Activated CD4-positive, alpha-beta T cell treated with anti-CD3 and anti-CD28 coated beads, Interleukin-2, amount 50 U/mL, for 16 hours (primary cell): ENCODE data around the gene NUB1.

Source experiments
- DNase-seq: peaks from one replicate; pipeline ENCODE4 v3.0.0-alpha.2; 2020

Gene NUB1

DNA sequence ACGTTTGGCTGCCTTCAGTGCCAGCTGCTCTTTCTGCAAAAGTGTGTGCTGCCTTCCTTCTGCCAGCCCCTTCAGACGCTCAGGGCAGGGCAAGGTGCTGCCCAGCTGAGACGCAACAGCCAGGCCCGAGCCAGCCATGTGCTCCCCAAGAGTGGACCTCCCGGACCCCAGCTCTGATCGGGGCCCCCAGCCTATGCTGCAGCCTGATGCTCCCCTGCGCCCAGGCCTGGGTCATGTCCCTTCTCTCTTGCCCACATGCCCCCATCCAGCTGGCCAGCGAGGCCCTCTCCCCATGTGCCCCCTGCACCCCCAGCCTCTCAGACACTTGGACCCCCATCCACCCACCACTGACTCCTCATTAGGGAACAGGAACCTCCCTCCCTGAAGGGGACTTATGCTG, 50.4 kb downstream of the NUB1 start:
- no peak for DNase-seq

DNA sequence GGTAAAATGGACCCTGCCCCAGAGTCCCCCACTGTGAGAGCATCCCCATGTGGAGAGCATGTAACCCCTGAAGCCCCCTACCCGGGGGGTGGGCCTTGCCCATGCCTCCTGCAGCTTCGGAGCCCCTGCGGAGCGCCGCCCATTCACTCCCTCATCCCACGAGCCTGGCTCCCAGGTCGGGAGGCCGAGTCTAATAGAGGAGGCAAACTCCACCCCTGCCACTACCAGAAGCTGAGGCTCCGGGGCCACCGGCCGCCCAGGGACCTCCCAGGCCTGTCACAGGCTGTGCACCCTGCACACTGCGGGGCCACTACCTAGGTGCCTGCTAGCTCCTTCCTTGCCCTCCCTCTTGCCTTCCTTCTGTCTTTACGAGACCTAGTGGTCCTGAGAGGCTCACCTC, 50.8 kb downstream of the NUB1 start:
- no peak for DNase-seq

DNA sequence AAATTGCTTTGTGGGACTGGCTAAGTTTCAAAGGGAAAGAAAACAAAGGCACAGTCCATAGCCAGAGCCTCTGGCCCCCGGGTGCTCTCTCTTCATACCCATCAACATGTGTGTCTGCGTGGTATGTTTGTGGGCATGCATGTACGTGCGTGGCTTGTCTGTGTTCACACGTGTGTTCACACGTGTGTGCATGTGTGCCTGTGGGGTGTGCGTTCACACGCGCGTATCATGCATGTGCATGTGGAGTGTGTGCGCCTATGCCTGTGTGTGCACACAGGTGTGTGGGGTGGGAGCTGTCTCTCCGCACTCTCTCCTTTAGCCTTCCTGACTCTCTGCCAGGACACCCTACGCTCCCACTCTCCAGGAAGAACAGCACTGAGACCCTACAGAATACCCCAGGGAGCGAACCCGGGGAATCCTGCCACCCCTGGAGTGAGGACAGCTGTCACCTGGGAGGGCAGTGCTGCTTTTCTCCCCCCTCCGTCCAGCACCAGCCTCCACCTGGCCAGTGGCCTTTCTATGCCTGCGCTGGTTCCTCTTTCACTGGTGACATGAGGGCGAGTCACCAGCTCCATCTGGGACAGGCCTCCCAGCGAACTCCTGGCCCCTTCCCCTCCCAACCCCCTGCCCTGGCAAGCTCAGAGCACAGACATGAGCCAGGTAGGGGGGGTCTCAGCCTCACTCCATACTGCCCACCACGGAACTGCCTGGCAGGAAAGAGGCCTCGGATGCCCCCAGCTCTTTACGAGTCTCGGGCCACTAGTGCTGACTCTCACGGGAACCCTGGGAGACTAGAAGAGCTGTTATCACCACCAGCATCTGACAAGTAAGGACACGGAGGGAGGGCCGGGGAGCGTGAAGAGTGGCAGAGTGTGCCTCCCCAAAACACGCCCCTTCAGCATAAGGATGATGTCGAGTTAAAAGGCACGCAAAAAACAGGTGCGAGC, 51.7 kb downstream of the NUB1 start:
- DNase-seq, result no peak

DNA sequence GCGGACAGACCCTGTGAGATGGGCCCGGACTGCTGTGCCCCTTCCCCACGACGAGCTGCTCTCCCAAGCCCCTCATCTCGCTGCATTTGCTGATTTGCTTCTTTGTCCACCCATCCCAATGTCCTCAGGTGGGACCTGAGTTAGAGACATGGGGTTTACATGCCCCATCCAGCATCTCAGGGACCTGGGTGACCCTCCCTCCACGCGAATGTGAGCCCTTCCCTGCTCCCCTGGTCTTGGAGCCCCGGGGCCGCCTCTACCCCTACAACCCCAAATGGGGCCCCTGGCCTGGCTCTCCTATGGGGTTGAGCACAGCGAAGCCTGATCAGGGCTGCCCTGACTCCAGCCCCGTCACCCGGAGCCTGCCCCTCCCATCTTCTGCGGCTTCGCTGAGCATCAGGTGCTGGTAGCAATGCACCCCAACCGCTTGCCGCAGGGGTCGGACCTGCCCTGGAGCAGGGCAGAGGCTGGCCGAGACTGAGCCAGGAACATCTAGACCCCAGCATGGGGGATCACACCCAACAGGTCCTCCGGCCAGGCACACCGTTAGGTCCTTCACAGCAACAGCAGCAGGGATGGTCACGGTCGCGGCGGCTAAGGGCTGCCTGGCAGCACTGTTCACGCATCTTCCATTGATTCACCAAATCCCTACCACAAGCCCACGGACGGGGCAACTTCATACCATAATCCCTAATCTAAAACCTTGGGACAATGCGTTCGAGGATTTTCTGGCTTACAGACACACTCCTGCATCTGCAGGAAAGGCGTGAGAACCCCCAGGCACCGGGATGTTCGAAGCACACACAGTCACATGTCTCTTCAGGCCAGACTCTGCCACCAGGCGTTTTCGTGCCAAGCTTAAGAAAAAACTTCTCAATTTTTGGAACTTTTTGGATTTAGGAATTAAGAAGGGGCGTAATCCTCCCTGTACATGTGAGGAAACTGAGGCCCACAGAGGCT, 52.7 kb downstream of the NUB1 start:
- no peak for DNase-seq

DNA sequence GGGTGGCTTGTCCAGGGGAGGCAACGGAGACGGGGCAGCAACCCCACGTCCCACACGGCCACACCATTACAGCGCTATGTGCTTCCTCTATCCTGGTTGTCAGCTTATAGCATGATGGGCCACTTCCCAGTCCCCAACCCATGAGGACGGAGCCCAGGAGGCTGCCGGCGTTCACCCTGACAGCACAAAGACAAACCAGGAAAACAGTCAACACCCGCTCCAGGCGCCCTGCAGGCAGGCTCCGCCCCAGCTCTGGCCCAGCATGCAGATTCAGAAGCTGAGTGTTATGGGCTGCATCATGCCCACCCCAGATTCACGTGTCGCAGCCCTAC, 53.4 kb downstream of the NUB1 start:
- no peak for DNase-seq

DNA sequence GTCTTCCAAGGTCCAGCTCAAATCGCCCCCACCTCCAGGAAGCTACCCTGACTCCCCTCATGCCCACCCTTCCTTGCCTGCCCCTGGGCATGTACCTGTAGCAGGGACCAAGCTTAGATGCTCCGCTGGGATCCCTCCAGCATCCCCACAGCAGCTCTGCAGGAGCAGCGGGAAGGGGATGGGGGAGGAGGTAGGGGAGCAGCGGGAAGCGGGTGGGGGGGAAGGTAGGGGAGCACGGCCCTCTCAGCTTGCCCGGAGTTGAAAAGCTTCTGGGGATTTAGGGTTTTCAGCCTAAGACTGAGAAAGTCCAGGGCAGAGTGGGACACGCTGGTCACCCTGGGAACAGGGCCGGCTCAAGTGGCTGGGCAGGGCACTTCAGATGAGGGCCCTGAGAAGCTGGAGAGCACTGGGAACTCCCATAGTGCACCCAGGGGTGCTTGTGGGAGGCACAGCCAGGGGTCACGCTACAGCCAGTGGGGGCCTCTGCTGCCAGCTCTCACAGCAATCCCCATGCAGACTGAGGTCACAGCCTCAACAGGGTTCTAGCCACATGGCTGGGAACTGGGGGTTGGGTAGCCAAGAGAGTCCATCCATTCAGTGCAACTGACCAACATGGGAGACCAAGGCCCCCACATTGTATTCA, 54.8 kb downstream of the NUB1 start:
- no peak for DNase-seq

DNA sequence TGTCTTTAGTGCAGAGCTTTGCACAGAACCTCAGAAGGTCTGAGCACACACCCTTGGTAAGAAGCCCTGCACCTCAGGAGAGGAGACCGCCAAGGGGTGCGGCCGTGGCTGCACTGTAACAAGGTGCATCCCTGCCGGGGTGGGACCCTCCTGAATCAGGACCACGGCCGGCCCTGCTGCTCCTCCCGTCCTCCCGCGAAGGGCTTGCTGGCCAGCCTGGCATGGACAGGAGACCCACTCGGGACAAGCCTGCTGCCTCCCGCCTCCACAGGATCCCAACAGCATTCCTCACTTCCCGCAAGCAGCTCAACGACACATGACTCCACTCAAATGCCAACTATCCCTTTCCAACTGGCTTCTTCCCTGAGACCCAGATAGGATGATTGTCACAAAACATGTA, 55.4 kb downstream of the NUB1 start:
- no peak for DNase-seq

DNA sequence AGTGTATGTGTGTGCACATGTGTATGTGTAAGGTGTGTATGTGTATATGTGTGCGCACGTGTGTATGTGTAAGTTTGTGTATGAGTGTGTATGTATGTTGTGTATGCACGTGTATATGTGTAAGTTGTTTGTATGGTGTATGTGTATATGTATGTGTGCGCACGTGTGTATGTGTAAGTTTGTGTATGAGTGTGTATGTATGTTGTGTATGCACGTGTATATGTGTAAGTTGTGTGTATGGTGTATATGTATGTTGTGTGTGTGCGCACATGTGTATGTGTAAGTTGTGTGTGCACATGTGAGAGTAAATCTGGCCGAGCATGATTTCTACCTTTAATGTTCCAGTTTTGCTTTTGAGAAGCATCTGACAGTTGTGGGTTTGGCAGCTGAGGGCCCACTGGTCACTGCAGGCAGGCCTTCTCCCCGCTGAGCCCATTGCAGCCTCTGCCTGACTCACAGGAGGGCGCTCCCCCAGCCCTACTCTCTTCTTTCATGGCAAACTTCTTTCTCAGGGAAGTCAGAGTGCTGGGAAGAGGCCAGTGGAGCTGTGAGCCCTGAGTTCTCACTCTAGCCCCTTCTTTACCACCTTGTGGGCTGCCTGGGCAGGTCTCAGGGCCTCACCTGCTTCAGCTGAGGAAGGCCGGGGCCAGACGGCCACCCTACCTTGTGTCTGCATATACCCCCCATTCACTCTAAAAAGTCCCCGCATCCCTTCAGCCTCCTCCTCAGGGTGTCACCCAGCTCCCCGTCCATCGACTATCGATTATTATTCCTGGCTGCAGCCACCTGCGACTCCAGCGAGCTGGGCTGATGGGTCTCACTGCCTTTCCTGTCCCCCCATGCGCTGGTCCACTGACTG, 57.1 kb downstream of the NUB1 start:
- no peak for DNase-seq

DNA sequence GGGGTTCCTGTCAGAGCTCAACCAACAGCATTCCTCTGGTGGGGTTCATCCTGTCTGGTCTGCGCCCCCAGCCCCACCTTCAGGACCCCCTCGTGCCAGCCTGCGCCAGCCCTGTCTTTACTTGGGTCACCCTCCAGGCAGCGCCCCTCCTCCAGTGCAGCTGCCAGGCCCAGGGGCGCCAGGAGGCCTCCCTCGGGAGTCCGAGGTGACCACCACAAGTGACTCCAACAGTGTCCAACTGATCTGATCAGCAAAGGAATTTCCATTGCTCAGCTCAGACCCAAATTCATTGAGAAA, 57.6 kb downstream of the NUB1 start:
- no peak for DNase-seq

DNA sequence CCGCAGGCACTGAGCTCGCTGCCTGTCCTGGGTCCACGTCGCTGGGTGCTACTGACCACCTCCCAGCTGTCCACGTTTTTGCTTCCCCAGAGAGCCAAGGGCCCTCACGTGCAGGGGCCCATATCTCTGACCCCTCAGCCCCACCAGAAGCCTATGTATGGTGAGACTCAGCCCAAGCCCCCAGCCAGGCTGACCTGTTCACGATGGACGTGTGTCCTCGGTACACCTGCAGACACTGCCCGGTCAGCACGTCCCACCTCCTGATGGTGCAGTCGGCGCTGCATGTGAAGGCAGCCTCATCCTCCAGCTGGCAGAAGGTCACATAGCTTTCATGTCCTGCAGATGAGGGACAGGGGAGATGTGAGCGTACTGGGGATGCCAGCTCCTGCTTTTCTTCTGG, 58.3 kb downstream of the NUB1 start:
- DNase-seq, result no peak

DNA sequence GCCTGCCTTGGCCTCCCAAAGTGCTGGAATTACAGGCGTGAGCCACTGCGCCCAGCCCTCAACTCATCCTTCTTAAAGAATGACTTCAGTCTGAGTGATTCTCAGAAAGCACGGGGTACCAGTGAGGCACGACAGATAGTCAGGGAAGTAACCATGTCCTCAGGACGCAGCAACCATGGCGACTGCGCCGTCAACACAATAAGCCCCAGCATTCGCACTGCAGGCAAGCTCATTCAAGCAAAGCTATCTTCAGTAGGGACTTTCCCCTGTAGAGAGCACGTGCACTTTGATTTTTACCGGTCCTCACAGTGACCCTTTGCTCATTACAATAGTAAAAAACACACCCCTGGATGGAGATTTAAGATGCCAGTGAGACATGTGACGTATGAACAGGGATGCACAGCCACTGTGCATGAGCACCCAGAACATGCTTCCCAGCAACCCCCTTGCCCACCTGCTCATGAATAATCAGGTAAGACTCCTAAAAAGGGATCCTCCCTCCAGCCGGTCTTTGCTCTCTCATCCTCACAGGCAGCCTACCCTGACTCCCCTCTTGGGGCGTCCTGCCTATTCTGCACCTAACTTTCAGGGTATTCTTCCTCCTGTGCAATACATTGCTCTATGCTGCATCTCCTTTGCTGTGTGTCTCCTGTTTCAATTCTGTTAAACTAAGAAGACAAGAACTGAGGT, 59.2 kb downstream of the NUB1 start:
- no peak for DNase-seq

DNA sequence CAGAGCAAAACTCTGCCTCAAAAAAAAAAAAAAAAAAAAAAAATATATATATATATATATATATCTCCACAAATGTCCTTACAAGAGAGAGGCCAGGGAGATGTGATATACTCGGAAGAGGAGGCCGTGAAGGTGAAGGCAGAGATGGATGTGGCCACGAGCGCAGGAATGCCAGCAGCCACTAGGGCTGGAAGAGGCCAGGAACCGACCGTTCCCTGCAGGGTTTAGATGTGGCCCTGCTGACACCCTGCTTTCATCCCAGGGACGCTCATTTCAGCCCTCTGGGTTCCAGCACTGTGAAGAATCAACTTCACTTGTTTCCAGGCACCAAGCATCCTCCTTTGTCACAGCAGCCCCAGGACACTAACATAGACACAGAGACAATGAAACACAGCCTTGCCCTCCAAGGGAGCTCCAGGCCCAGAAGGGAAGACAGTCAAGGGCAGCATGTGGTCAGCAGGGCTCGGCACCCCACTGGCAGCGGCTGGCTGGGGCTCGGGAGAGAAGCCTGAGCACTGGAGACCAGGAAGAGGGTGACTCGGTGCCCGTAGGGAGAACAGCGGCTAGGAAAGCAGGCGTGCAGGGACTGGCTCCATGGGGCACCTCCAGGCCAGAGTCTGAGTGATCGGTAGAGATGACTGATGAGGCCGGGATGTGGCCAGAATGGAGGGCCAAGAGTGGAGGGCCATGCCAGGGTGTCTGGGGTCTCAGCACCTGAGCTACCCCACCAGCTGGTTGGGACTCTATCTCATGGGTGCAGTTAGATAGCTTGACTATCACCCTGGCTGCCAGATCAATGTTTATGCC, 60.6 kb downstream of the NUB1 start:
- no peak for DNase-seq

DNA sequence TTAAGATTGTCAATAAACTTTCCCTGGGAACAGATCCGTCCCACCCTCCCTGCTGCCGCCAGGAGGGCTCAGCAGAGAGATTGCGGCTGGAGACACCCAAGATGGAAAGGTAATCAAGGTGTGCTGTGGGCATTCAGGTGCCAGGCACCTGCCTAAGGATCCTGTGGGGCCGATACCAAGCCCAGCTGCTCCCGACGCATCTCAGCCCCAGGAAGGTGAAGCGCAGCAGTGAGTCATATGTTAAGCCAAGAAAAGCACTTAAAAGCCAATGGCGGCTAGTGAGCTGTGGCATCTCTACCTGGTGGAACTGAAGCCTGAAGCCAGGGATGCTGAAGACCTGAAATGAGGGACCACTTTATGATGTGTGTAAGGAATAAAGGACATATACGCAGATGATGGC, 62.2 kb downstream of the NUB1 start:
- no peak for DNase-seq

DNA sequence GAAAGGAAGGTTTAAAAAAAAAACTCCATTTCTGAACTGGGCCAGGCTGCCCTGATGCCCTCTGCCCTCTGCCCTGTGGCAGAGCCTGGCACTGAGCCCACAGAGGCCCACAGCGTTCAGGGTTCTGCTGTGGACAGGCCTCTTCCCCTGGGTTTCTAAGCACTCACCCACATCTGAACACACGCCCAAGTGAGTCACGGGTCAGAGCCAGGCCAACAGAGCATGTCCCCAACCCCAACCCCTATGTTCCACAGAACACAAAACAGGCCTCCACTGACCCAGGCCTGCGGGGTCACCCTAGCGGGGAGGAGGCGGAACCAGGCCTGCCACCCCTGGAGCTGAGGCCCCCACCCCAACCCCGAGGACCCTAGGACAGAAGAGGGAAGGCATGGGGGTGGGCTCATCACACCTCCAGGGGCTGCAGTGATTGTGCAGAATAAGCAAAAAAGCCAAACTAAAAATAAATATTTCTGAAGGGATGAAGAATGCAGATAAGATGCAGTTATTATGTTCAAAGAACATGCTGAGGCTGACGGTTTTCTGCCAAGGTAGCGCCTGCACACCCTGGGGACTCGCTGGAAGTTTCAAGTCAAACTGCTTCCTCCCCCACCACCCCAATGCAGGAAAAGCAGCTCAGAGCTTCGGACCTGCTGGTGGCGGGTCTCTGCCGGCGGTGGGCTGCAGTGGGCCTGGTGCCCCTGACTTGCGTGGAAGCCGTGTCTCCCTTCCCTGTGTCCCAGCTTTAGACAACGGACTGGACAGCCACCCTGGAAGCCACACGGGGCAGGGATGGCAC, 62.8 kb downstream of the NUB1 start:
- DNase-seq, result no peak

DNA sequence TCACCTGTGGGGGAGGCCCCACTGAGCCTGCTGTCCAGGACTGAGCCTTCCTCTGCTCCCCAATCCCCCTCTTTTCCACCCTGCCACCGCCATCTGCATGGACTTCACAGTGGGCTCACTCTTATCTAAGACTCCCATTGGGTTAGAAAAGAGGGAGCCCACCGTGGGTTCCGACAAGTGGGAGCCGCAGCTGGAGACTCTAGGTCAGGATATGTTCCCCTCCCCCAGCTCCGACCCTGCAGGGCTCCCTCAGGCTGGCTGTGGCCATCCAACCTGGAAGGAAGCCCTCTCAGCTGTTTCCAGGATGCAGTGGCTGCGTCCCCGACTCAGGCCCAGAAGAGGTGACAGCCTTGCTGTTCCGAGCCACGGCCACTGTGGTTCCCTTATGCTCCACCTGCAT, 63.4 kb downstream of the NUB1 start:
- no peak for DNase-seq

DNA sequence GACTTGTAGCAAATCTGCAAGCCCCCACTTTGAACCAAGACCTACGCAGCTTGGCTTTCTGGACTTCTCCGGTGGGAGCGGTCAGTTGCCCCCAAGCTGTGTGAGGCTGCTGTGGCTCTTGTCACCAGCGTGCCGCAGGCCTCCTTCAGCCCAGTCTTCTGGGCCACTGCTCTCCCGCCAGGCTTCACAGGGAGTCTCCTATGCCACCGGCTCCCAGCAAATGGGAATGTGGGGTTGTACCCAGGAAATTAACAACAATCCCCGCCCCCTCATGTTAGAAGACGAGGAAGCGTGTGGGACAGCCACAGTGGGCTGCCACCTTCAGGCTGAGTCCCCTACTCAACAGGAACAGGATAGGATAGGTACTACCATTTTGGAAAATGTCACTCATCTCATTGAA, 64.0 kb downstream of the NUB1 start:
- DNase-seq, result no peak

DNA sequence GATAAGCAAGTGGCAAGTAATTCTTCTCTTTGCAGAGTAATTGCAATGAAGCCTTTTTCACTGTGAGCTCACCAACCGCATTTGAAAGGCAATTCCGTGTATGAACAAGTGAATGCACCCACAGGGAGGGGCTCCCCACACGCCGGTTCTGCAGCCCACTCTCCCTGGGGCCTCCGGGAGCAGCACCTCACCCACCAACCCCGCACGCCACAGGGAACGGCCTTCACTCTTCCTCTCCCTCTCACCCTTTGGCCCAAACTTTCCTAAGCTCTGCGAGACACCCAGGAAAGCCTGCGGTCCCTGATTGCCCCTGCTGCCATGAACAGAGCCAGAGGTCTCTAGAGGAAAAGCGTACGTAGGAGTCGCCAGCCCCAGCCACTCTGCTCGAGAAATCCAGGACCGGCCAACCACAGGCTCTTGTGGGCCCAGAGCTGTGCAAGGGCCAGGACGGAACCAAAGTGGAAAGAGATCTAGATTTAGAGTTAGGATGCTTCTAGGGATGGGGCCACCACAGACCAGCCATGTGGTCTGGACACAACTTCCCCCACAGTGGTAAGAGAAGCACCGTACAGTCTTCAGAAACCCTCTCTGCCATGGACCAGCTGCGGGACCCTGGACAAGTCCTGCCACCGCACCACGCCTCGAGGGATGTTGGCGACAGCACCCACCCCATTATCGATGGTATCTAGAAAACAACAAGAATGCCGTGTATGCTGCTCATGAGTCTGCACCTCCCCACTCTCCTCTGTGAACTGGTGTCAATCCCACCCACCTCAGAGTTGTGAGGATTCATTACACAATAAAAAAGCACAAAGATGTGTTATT, 64.7 kb downstream of the NUB1 start:
- DNase-seq, result no peak

DNA sequence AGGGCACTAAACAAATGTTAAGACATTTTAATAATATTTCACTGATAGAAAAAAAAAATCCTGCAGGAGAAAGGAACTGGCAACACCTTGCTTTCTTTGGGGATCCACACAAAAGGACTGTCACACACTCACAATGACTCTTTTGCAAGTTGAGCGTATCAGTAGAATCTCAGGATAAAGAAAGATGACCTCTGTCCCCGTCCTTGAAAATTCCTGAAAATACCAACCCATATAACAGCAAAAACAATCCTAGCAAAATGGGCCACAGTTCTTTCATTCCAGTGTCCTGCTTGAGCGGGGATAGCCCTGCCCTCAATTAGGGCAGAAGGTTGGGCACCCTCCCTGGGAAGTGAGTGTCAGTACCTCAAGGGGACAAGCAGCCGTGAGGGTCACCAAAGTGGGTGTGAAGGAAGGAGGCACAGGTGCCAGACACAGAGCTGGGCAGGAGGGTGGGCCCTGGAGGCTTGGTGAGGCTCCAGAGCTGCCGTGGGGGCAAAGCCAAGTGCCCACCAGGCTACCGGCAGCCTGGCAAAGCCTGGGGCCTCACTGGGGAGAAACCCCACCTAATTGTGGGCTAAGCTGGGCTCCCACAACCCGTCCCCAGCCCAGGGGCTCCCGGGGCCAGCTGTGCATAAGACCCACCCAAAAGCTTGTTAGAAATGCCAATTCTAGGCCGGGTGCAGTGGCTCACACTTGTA, 65.4 kb downstream of the NUB1 start:
- DNase-seq, result no peak

DNA sequence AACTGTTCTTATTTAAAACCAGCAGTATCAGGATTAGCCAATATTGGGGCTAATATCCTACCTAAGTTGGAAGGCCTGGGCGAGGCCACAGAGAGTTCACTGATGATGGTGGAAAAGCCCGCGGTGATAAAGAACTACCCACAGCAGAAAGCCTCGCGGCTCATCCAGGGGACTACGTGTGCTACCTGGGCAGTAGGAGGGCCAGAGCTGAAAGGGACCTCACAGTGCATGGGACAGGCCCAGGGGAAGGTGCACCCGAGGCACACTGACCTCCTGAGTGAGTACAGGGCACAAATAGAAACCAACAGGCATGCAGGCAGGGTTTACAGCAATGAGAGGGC, 66.9 kb downstream of the NUB1 start:
- DNase-seq, result no peak
